GM18498 (cell line): Measurements from ENCODE around the gene PRPF8.
"Not testable (repeated sequence)": the region's sequence is repeated elsewhere in the genome, so short reads cannot be mapped to it uniquely, and the experiment has no call there.

Experiments used
- ATAC-seq: cut with Tn5 transposase; IDR thresholded peaks from one replicate; pipeline ENCODE4 v1.9.1; 2021; ENCODE audit warnings: mild to moderate bottlenecking, moderate library complexity; ENCODE audit not compliant: unreplicated experiment

Gene PRPF8

GRCh38 chr17:1716912-1717695 lies 32.4 kb upstream of the PRPF8 start:
- peak; percentile 40 for ATAC-seq

GRCh38 chr17:1716076-1716911 lies 31.6 kb upstream of the PRPF8 start:
- peak; percentile 81 for ATAC-seq

GRCh38 chr17:1715803-1716075 lies 31.1 kb upstream of the PRPF8 start:
- ATAC-seq: no peak

DNA sequence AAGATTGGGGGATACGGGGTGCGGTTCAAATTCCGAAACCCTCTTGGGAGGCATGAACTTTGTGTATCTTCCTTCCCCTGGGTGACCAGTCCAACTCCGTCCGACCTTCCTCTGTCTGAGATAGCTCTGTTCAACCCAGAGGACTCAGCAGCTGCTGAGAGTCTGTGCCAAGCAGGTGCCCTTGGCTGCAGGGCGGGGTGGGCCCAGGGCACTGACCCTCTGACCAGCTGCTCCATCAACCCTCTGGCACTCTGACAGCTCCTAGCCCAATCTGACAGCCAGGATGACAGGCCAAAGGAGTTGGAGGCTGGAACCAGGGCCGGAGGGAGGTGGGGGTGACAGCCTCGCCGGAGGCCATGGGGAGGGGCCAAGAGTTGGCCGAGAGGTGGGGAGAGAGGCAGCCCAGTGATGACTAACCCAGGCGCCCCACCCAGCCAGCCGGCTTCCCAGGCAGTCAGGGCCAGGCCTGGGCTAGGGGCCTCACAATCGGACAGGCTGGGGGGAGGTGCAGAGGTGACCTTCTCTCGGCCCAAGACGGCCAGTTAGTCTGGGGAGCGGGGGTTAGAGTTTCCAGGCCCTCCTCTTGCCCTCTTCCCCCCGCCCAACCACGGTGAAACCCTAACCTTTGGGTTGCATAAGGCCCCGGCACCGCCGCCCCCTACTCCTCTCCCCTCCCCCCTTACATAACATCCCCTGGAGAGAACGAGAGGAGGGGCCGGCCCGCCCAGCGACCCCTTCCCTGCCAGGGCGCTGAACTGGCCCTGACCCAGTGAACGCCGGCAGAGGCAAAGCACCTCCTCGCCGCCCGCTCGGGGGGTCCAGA lies 30.5 kb upstream of the PRPF8 start:
- no peak for ATAC-seq

GRCh38 chr17:1714427-1714979 lies 29.8 kb upstream of the PRPF8 start:
- ATAC-seq: no peak

DNA sequence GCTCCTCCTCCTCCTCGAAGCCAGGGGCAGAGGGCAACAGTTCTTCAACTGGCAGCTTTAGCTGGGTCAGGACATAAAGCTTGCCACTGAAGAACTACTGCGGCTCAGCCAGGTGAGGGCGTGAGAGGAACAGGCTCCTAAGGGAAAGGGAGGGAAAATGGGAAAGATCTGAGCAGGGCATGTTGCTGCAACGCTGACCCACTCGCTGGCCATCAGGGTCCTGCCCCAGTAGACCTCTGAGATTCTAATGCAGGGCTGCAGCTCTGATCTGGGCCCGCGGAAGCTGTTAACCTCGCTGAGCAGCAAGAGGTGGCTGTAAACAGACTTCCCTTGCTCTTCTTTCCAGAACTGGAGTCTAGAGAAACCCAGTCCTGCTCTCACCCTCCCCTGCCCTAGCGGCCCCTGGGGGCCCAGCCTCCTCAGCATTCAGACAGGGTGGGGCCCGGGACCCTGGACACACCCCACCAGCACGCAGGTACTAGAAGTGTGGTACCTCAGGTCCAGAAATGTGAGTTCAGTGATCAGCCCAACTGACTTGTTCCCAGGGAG lies 29.3 kb upstream of the PRPF8 start:
- no peak for ATAC-seq

DNA sequence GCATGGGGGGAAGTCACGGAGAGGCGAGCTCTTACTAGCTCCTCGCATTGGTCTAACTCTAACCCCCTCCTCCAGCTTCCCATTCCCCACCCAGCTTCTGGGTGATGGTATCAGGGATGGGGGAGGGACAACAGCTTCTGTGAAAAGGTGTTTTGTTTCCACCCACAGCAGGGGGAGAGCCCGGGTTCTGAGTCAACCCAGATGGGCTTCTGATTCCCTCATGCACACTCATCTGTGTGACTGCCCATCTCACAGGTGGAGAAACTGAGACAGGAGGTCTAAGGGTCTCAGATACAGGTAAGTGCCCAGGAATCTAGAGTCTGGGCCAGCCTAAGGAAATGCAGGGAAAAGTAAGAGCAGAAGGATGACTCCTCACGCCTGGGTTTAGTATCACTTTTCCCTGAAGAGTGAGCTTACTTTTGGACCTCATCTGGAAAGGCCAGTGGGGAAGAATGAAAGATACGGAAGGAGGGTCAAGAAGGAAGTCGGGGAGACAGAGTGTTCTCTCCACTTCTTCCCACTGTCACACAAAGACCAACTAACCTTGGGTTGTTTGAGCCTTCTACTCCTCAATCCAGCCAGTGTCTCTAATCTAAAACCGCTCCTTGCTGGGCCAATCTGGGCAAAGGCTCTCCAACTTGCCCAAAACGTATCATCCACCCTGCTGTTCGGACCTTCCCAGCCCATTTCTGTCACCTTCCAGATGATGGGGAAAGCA lies 28.7 kb upstream of the PRPF8 start:
- ATAC-seq: no peak

DNA sequence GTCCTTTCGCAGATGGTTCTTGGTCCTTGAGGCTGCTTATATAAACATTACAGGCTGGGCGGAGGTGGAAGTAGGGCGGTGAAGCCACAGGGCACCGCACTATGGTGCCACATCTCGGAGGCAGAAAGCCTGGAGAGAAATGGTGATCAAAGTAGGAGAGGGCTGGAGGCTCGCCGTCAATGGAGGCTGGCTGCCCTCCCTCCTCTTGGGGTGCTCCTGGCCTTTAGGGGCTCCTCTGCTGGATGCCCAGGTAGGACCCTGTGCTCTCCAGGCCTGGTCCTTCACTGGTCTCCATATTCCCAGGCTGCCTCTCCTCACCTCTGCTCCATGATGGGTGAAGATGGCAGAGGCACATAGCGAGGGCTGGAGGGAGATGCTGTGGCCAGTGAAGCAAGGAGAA lies 27.6 kb upstream of the PRPF8 start:
- no peak for ATAC-seq

GRCh38 chr17:1711804-1712203 lies 27.1 kb upstream of the PRPF8 start:
- ATAC-seq: no peak

- no peak for ATAC-seq
These were observed 26.3 kb upstream of the PRPF8 start for GRCh38 chr17:1710807-1711553.

- no peak for ATAC-seq
These were observed 25.5 kb upstream of the PRPF8 start, which contains the start of gene TLCD2 for GRCh38 chr17:1709971-1710806. TSS of gene TLCD2 (minus strand) at chr17:1710377. CDS start at chr17:1710242, 135 bp downstream.

- no peak for ATAC-seq
These were observed 24.8 kb upstream of the PRPF8 start for GRCh38 chr17:1709403-1709951.

DNA sequence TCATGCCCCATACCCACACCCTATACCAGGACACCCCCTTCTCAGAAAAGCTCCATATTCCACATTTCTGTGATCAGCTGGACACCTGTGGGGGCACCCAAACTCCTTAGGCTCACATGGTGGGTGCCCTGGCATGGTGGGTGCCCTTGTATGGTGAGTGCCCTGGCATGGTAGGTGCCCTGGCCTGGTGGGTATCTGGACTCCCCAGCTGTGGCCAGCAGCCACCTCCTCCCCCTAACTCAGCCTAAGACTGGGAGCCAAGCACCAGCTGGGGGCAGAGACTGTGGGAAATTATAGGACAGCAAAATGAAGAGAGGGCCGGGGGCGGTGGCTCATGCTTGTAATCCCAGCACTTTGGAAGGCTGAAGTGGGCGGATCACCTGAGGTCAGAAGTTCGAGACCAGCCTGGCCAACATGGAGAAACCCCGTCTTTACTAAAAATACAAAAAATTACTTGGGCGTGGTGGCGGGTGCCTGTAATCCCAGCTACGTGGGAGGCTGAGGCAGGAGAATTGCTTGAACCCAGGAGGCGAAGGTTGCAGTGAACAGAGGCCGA lies 24.2 kb upstream of the PRPF8 start:
- not testable (repeated sequence) for ATAC-seq

DNA sequence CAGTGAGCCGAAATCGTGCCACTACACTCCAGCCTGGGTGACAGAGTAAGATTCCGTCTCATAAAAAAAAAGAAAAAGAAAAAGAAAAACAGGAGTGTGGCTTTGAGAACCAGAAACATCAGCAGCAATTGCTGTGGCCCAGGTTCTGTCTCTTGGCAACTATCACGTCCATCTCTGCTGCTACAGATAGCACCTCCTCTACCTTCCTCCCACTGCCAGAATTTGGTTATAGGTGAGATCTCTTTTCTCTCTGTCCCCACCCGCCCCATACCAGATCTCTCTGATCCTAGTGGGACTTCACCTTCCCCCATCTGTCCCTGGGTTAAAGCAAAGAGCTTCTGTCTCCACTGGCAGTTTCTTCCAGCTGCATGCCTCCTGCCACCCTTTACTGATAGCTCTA lies 22.4 kb upstream of the PRPF8 start:
- no peak for ATAC-seq

DNA sequence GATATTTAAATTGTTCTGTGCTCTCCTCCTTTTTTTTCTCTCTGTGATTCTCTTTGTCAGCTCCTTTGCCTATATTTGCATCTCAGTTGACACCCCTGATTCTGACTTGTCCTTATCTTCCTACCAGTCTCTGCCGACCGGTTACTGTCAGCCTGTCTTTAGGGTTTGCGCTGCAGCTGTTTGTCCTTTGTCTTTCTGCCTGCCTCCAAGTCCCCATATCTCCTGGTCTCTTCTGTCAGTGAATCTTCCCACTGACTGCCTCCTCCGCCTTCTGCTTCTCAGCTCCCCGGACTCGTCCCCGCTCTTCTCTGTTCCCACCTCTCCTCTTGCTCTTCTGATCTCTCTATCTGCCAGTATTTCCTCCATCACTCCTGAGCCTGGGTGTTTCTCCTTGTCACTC lies 20.3 kb upstream of the PRPF8 start:
- ATAC-seq: no peak

DNA sequence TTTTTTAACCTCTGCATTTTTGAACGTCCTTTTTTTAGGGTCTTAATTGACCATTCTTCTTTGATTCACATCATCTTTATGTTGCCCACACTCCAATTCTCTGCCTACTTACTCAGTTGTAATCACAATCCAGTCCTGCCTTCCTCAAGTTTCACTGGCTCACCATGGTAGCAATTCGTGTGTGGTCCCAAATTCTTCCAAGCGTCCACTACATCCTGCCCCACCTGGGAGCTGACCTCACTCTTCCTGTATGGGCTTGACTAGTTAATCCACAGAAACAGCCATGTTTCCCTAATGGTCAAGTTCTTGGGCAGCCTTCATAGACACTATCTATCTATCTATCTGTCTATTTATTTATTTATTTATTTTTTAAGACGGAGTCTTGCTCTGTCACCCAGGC lies 18.4 kb upstream of the PRPF8 start:
- ATAC-seq: no peak

GRCh38 chr17:1699891-1700290 lies 15.2 kb upstream of the PRPF8 start:
- not testable (repeated sequence) for ATAC-seq

DNA sequence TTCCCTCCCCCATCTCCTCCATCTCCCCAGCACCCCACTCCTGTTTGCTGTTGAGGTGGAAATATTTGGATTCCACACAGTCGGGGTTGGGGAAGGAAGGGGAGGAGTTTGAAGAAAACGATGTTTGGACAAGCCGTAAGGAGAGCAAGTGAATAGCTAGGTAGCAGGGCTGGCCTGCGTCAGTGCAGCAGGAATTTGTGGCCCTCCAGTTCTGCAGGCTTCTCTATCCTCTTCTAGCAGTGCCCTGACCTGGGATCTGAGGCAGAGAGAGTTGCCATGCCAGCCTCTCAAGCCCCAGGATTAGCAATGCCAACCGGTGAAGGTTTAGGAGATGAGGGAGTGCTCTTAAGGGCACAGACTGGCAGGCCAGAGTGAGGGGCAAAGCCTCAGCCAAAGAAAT lies 13.0 kb upstream of the PRPF8 start:
- no peak for ATAC-seq
